Retinal pigment epithelial cell (primary cell): Measurements from ENCODE around the gene ECHS1.
"Not testable (repeated sequence)": the region's sequence is repeated elsewhere in the genome, so short reads cannot be mapped to it uniquely, and the experiment has no call there.

Experiments used
- DNase-seq: peaks from one replicate; pipeline ENCODE4 v3.0.0-alpha.2; 2010; ENCODE audit warnings: low read depth
- H3K4me3 ChIP-seq: 2 replicates; pipeline ENCODE4 v1.5.1; 2011; ENCODE audit warnings: mild to moderate bottlenecking, low read length, control low read depth, moderate library complexity
- TF ChIP-seq, protein P1 (sequence below): conservative IDR thresholded peaks from 2 replicates; pipeline ENCODE4 v1.5.1; 2011; ENCODE audit warnings: low read depth, low read length, control low read depth, inconsistent platforms

The ECHS1 gene

GRCh38 chr10:133375357-133376115 is 2.4 kb upstream of the ECHS1 start:
- TF ChIP-seq, protein P1, sequence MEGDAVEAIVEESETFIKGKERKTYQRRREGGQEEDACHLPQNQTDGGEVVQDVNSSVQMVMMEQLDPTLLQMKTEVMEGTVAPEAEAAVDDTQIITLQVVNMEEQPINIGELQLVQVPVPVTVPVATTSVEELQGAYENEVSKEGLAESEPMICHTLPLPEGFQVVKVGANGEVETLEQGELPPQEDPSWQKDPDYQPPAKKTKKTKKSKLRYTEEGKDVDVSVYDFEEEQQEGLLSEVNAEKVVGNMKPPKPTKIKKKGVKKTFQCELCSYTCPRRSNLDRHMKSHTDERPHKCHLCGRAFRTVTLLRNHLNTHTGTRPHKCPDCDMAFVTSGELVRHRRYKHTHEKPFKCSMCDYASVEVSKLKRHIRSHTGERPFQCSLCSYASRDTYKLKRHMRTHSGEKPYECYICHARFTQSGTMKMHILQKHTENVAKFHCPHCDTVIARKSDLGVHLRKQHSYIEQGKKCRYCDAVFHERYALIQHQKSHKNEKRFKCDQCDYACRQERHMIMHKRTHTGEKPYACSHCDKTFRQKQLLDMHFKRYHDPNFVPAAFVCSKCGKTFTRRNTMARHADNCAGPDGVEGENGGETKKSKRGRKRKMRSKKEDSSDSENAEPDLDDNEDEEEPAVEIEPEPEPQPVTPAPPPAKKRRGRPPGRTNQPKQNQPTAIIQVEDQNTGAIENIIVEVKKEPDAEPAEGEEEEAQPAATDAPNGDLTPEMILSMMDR, result no peak
- no peak for DNase-seq
- no peak overlapping the region for H3K4me3 ChIP-seq

- TF ChIP-seq, protein P1, result no peak
- peak overlapping the region; percentile 76 for H3K4me3 ChIP-seq
- DNase-seq, result no peak
These were observed 647 bp downstream of the ECHS1 start for GRCh38 chr10:133372507-133372906.

GRCh38 chr10:133370030-133370786 is 2.9 kb downstream of the ECHS1 start:
- TF ChIP-seq, protein P1, result no peak
- DNase-seq, result no peak
- H3K4me3 ChIP-seq, result no peak overlapping the region

GRCh38 chr10:133368153-133368552 is 5.0 kb downstream of the ECHS1 start:
- no peak overlapping the region for H3K4me3 ChIP-seq
- TF ChIP-seq, protein P1, result no peak
- no peak for DNase-seq

GRCh38 chr10:133367461-133367860 is 5.7 kb downstream of the ECHS1 start:
- not testable (repeated sequence) for DNase-seq, H3K4me3 ChIP-seq

- TF ChIP-seq, protein P1, result no peak
- DNase-seq, result no peak
- no peak overlapping the region for H3K4me3 ChIP-seq
These were observed 6.4 kb downstream of the ECHS1 start for GRCh38 chr10:133366751-133367150.

GRCh38 chr10:133366130-133366478 is 7.0 kb downstream of the ECHS1 start:
- TF ChIP-seq, protein P1, result no peak
- no peak for DNase-seq
- no peak overlapping the region for H3K4me3 ChIP-seq
